GM12864 (cell line): Measurements from ENCODE around the gene FGFR3.
A peak's percentile ranks its signal among the peaks of the same experiment; 100 is the strongest.

ENCODE experiments used
- DNase-seq: peaks from one replicate; pipeline ENCODE4 v3.0.0-alpha.2; 2011; ENCODE audit warnings: low read depth
- H3K4me3 ChIP-seq: 2 replicates; pipeline ENCODE4 v1.5.1; 2011; ENCODE audit warnings: mild to moderate bottlenecking, low read depth, low read length, control low read depth
- CTCF ChIP-seq: IDR thresholded peaks from 2 replicates; pipeline ENCODE4 v1.5.1; 2011; ENCODE audit warnings: low read depth, mild to moderate bottlenecking, moderate library complexity, low read length, control low read depth, inconsistent platforms; ENCODE audit errors: missing control alignments

Gene FGFR3

GRCh38 chr4:1788254-1788973, 4.7 kb upstream of the FGFR3 start:
- no peak for TF ChIP-seq CTCF
- DNase-seq = no peak
- H3K4me3 ChIP-seq = no peak overlapping the region

- DNase-seq = no peak
- no peak overlapping the region for H3K4me3 ChIP-seq
- no peak for TF ChIP-seq CTCF
These were observed 3.5 kb upstream of the FGFR3 start for GRCh38 chr4:1789552-1789951.

GRCh38 chr4:1790005-1790404, 3.1 kb upstream of the FGFR3 start:
- no peak for DNase-seq
- no peak overlapping the region for H3K4me3 ChIP-seq
- no peak for TF ChIP-seq CTCF

DNA sequence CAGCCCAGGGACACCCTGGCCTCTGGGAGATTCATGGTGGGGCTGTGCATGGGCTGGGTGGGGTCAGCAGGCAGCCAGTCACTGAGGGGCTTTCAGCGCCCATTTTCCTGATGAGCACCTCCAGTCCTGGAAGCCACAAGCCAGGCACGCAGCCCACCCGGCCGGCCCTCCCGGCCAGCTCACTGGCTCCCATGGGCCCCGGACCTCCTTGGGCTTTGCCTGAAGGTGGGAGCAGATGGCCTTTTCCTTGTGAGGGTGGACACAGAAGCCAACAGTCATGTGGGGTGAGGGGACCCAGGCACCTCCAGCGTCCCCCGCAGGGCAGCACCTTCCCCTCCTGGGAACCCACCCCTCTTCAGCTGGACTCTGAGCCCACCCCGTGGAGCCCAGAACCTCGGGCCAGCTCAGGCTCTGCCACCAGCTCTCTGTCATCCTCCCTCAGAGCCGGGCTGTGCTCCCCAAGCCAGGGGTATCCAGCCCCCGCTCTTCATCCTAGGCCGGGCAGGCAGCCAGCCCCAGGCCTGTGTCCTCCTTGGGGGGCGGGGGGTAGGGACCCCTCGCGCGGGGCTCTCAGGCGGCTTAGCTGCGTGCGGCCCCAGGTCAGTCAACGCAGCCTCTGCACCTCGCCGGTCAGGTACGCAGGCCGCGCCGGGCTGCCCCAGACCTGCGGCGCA, 798 bp upstream of the FGFR3 start:
- no peak for DNase-seq
- no peak for TF ChIP-seq CTCF
- no peak overlapping the region for H3K4me3 ChIP-seq

DNA sequence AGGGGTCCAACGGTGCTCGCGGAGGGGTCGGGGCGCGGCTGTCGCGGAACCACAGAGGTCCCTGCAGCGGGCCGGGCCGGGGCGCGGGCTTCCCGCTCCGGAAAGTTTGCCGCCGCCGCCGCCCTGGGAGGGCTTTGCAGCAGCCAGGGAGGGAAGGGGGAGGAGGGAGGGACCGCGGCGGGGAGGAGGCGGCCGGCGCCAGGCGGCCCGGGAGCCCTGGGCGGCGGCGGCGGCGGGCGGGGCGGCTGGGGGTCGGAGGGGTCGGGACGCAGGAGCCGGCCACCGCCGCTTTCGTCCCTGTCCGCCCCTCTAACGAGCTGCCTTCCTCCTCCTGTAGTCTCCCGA, 375 bp downstream of the FGFR3 start:
- peak overlapping the region; percentile 40; the same call in 1 of the 2 replicates for H3K4me3 ChIP-seq
- no peak for TF ChIP-seq CTCF
- no peak for DNase-seq

GRCh38 chr4:1793940-1794808, 1.1 kb downstream of the FGFR3 start:
- no peak for DNase-seq
- TF ChIP-seq CTCF = no peak
- no peak overlapping the region; the same call in 1 of the 2 replicates for H3K4me3 ChIP-seq
